H9 (cell line): ENCODE results near the gene TEF. TPM values are rescaled to one million over a fixed set of nuclear protein-coding genes. Genes with fewer than 3 reads are reported as not detected.

Source experiments
- DNase-seq: peaks from one replicate; pipeline ENCODE4 v3.0.0-alpha.2; 2017
- H2AFZ ChIP-seq: one replicate; pipeline ENCODE4 v1.6.1; 2013; ENCODE audit warnings: mild to moderate bottlenecking, low read length, control low read depth, moderate library complexity
- H2AK5ac ChIP-seq: 2 replicates; pipeline ENCODE4 v1.6.1; 2013; ENCODE audit warnings: low read length, control low read depth, mixed read lengths; ENCODE audit not compliant: insufficient read length
- H2BK120ac ChIP-seq: one replicate; pipeline ENCODE4 v1.6.1; 2013; ENCODE audit warnings: low read depth, mild to moderate bottlenecking, low read length, control low read depth, inconsistent platforms; ENCODE audit not compliant: poor library complexity, severe bottlenecking
- H2BK12ac ChIP-seq: 2 replicates; pipeline ENCODE4 v1.6.1; 2013; ENCODE audit warnings: low read length, control low read depth, mixed read lengths, low read depth; ENCODE audit not compliant: insufficient read length
- H2BK15ac ChIP-seq: 2 replicates; pipeline ENCODE4 v1.6.1; 2013; ENCODE audit warnings: low read depth, low read length, control low read depth
- H2BK20ac ChIP-seq: one replicate; pipeline ENCODE4 v1.6.1; 2013; ENCODE audit warnings: low read depth, mild to moderate bottlenecking, low read length, control low read depth, inconsistent platforms; ENCODE audit not compliant: poor library complexity, severe bottlenecking
- H2BK5ac ChIP-seq: 2 replicates; pipeline ENCODE4 v1.6.1; 2013; ENCODE audit warnings: low read length, control low read depth, mixed read lengths; ENCODE audit not compliant: insufficient read length
- H3K14ac ChIP-seq: 2 replicates; pipeline ENCODE4 v1.6.1; 2013; ENCODE audit warnings: low read length, control low read depth; ENCODE audit not compliant: insufficient read depth
- H3K18ac ChIP-seq: 2 replicates; pipeline ENCODE4 v1.6.1; 2013; ENCODE audit warnings: low read depth, mild to moderate bottlenecking, mixed read lengths, low read length, control low read depth; ENCODE audit not compliant: insufficient read length
- H3K23ac ChIP-seq: 2 replicates; pipeline ENCODE4 v1.6.1; 2013; ENCODE audit warnings: low read length, control low read depth, mixed read lengths, low read depth; ENCODE audit not compliant: insufficient read length
- H3K23me2 ChIP-seq: 2 replicates; pipeline ENCODE4 v1.6.1; 2013; ENCODE audit warnings: low read depth, mild to moderate bottlenecking, mixed read lengths, low read length, control low read depth; ENCODE audit not compliant: insufficient read length, poor library complexity, severe bottlenecking
- H3K27ac ChIP-seq: 2 replicates; pipeline ENCODE4 v1.5.1; 2013; ENCODE audit warnings: low read length, control low read depth, mixed read lengths, low read depth; ENCODE audit not compliant: insufficient read length
- H3K27me3 ChIP-seq: 2 replicates; pipeline ENCODE4 v1.6.1; 2013; ENCODE audit warnings: low read length, control low read depth, inconsistent platforms; ENCODE audit not compliant: insufficient read depth
- H3K4ac ChIP-seq: 2 replicates; pipeline ENCODE4 v1.6.1; 2013; ENCODE audit warnings: low read depth, mild to moderate bottlenecking, control low read depth, inconsistent platforms, low read length, moderate library complexity
- H3K4me1 ChIP-seq: 2 replicates; pipeline ENCODE4 v1.6.1; 2013; ENCODE audit warnings: low read length, control low read depth, inconsistent platforms; ENCODE audit not compliant: insufficient read depth
- H3K4me2 ChIP-seq: 2 replicates; pipeline ENCODE4 v1.6.1; 2013; ENCODE audit warnings: low read length, control low read depth, mixed read lengths; ENCODE audit not compliant: insufficient read length, insufficient read depth
- H3K56ac ChIP-seq: 2 replicates; pipeline ENCODE4 v1.6.1; 2013; ENCODE audit warnings: low read depth, mild to moderate bottlenecking, mixed read lengths, low read length, control low read depth; ENCODE audit not compliant: insufficient read length
- H3K79me1 ChIP-seq: 2 replicates; pipeline ENCODE4 v1.6.1; 2013; ENCODE audit warnings: low read depth, mild to moderate bottlenecking, moderate library complexity, low read length, control low read depth, inconsistent platforms; ENCODE audit not compliant: insufficient read depth, poor library complexity, severe bottlenecking
- H3K79me2 ChIP-seq: 2 replicates; pipeline ENCODE4 v1.6.1; 2013; ENCODE audit warnings: low read length, control low read depth, inconsistent platforms; ENCODE audit not compliant: insufficient read depth
- H3K9ac ChIP-seq: 2 replicates; pipeline ENCODE4 v1.6.1; 2013; ENCODE audit warnings: low read length, control low read depth, mixed read lengths; ENCODE audit not compliant: insufficient read length; ENCODE audit errors: extremely low read depth
- H3K9me3 ChIP-seq: one replicate; pipeline ENCODE4 v1.6.1; 2013; ENCODE audit warnings: low read depth, low read length, inconsistent platforms; ENCODE audit not compliant: control insufficient read depth
- H3T11ph ChIP-seq: one replicate; pipeline ENCODE4 v1.6.1; 2013; ENCODE audit warnings: mild to moderate bottlenecking, low read length, control low read depth, inconsistent platforms
- H4K20me1 ChIP-seq: one replicate; pipeline ENCODE4 v1.6.1; 2013; ENCODE audit not compliant: control insufficient read depth, insufficient read length, insufficient read depth
- H4K5ac ChIP-seq: 2 replicates; pipeline ENCODE4 v1.6.1; 2013; ENCODE audit warnings: low read depth, mild to moderate bottlenecking, mixed read lengths, low read length, control low read depth; ENCODE audit not compliant: insufficient read length
- H4K8ac ChIP-seq: replicated peaks from 2 replicates; pipeline ENCODE4 v1.6.1; 2013; ENCODE audit warnings: low read length, control low read depth, mixed read lengths, low read depth; ENCODE audit not compliant: insufficient read length
- H4K91ac ChIP-seq: 2 replicates; pipeline ENCODE4 v1.6.1; 2013; ENCODE audit warnings: low read depth, mild to moderate bottlenecking, moderate library complexity, mixed read lengths, low read length, control low read depth; ENCODE audit not compliant: insufficient read length
- H3K27ac Mint-ChIP-seq, 3 experiments: 2 replicates in 2 of 3; 3 replicates in 1 of 3; pipeline ENCODE4 v1.8.0; 2020 to 2021; ENCODE audit warnings: mixed read lengths in 3 of 3, mild to moderate bottlenecking in 1 of 3, moderate library complexity in 1 of 3
- H3K27me3 Mint-ChIP-seq: 2 replicates; pipeline ENCODE4 v1.8.0; 2021; ENCODE audit warnings: low read depth, mild to moderate bottlenecking, moderate library complexity, mixed read lengths
- H3K36me3 Mint-ChIP-seq, 3 experiments: 2 replicates in 2 of 3; 3 replicates in 1 of 3; pipeline ENCODE4 v1.8.0; 2020 to 2021; ENCODE audit warnings: low read depth in 3 of 3, mixed read lengths in 3 of 3; ENCODE audit not compliant: insufficient read depth in 1 of 3
- H3K4me1 Mint-ChIP-seq, 2 experiments: 2 replicates each; pipeline ENCODE4 v1.8.0; 2020; ENCODE audit warnings: mixed read lengths in 2 of 2
- H3K4me3 Mint-ChIP-seq, 2 experiments: 2 replicates in 1 of 2; 3 replicates in 1 of 2; pipeline ENCODE4 v1.8.0; 2020 to 2021; ENCODE audit warnings: mild to moderate bottlenecking in 2 of 2, mixed read lengths in 2 of 2, moderate library complexity in 1 of 2
- H3K9me3 Mint-ChIP-seq, 2 experiments: 2 replicates in 1 of 2; 3 replicates in 1 of 2; pipeline ENCODE4 v1.8.0; 2020; ENCODE audit warnings: mild to moderate bottlenecking in 2 of 2, mixed read lengths in 2 of 2, moderate library complexity in 1 of 2
- CTCF ChIP-seq: fragments of 200-600 bp; sonication (generic); conservative IDR thresholded peaks from 3 replicates; pipeline ENCODE4 v1.8.0; 2021; ENCODE audit warnings: antibody characterized with exemption, mild to moderate bottlenecking
- WGBS: extraction: QIAGEN DNeasy Blood & Tissue Kit; methylation state at CpG from one replicate; pipeline ENCODE4 v1.1.7; 2013; ENCODE audit warnings: missing lambda C conversion rate, low lambda C conversion rate, mixed read lengths; ENCODE audit not compliant: insufficient read length; ENCODE audit errors: extremely low coverage; 5-methylcytosine and 5-hydroxymethylcytosine counted together
- total RNA-seq: library from RNA; stranded (reverse); gene quantifications from 2 replicates; pipeline ENCODE4 v1.2.1, GENCODE V29; 2021

Gene TEF
- total RNA-seq, 1 experiment from 2014 or later, result 17.9 TPM

DNA sequence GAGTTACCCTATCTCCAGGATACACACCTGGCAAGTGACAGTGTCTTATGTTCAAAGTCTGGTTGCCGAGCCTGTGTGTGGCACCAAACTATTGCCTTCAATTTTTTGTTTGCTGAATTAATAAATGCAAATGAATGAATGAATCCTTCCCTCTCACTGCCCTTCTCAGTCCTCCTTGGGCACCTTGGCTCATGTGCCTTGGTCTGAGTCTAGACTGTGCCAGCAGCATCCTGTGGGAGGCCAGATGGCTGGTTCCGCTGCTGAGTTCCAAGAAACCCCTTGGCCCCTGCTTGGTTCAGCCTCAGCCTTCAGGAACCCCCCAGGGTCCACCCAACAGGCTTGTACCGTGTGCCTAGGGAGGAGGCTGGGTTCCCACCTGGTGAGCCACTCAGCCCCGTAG, 33.8 kb downstream of the TEF start:
- H4K20me1 ChIP-seq, result no peaks in the 10 kb centered on the region
- H3K27ac Mint-ChIP-seq, result no peak overlapping the region
- peaks cover 0 to 3% (median 0%) of the 10 kb centered on the region in 3 experiments; a peak in 1 of 7 replicates for H3K36me3 Mint-ChIP-seq
- H2BK120ac ChIP-seq, result no peak overlapping the region
- no peak overlapping the region for H4K91ac ChIP-seq
- peak overlapping the region in 1 of 2 experiments; percentile 26; a peak in 2 of 5 replicates for H3K4me3 Mint-ChIP-seq
- no peak overlapping the region for H2BK15ac ChIP-seq
- no CpG with 5 or more reads among the region's 4 CpGs for whole genome bisulfite sequencing
- peaks cover 23 to 24% of the 10 kb centered on the region in 2 experiments for H3K4me1 Mint-ChIP-seq
- H2BK20ac ChIP-seq, result no peak overlapping the region
- TF ChIP-seq CTCF, result no peak
- H3K18ac ChIP-seq, result no peak overlapping the region
- no peak overlapping the region for H2BK5ac ChIP-seq
- no peak overlapping the region for H4K5ac ChIP-seq
- no peak for DNase-seq
- H3K4me1 ChIP-seq, result no peaks in the 10 kb centered on the region; the same call in 1 of the 2 replicates
- no peak overlapping the region for H3K27ac ChIP-seq
- H2AFZ ChIP-seq, result no peak overlapping the region
- H3T11ph ChIP-seq, result no peak overlapping the region
- no peak overlapping the region for H3K4ac ChIP-seq
- no peak overlapping the region for H2BK12ac ChIP-seq
- H3K14ac ChIP-seq, result no peak overlapping the region; the same call in 1 of the 2 replicates
- no peaks in the 10 kb centered on the region for H3K79me1 ChIP-seq
- H3K56ac ChIP-seq, result no peak overlapping the region
- no peak overlapping the region for H4K8ac ChIP-seq
- H3K27me3 Mint-ChIP-seq, result no peaks in the 10 kb centered on the region
- no peak overlapping the region for H2AK5ac ChIP-seq
- peaks cover 6% of the 10 kb centered on the region for H3K23me2 ChIP-seq
- H3K27me3 ChIP-seq, result no peaks in the 10 kb centered on the region
- no peaks in the 10 kb centered on the region for H3K9me3 ChIP-seq
- no peak overlapping the region for H3K23ac ChIP-seq
- no peaks in the 10 kb centered on the region for H3K79me2 ChIP-seq
- no peaks in the 10 kb centered on the region for H3K9me3 Mint-ChIP-seq
- H3K9ac ChIP-seq, result no peak overlapping the region
- H3K4me2 ChIP-seq, result no peak overlapping the region
